ENCODE measurements around the gene THEMIS2.
A peak's percentile ranks its signal among the peaks of the same experiment; 100 is the strongest.
"Not testable (repeated sequence)": the region's sequence is repeated elsewhere in the genome, so short reads cannot be mapped to it uniquely, and the experiment has no call there.

Gene THEMIS2

DNA sequence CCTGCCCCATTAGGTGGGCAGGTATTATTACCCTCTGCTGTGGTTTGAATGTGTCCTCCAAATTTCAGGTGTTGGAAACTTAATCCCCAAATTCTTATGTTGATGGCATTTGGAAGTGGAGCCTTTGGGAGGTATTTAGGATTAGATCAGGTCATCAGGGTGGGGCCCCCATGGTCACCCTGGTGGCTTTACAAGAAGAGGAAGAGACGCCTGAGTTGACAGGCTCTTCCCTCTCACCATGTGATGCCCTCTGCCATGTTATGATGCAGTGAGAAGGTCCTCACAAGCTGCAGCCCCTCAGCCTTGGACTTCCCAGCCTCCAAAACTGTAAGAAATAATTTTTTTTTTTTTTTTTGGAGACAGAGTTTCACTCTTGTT lies 8.8 kb upstream of the THEMIS2 start:
- DNase-seq = no peak

DNA sequence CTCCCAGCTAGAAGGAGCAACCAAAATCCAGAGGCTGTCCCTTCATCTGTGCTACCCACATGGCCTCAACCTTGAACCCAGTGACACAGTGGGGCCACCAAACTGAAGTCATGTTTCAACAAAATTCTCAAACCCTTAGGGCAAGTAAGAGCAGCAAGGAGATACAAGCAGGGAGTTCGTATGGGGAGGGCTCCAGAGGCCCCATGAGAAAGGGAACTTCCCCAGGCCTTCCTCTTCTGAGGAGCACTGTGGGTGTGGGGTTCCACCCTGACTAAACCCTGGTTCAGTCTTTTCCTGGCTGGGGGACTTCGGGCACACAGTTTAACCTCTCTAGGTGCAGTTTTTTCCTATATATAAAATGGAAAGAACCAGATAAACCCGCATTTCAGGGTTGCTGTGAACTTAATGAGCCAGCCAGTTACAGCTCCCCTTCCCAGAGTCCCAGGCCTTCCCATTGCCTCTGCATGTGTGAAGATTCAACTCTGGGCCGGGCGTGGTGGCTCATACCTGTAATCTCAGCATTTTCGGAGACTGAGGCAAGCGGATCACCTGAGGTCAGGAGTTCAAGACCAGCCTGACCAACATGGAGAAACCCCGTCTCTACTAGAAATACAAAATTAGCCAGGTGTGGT lies 8.0 kb upstream of the THEMIS2 start:
- no peak for DNase-seq

DNA sequence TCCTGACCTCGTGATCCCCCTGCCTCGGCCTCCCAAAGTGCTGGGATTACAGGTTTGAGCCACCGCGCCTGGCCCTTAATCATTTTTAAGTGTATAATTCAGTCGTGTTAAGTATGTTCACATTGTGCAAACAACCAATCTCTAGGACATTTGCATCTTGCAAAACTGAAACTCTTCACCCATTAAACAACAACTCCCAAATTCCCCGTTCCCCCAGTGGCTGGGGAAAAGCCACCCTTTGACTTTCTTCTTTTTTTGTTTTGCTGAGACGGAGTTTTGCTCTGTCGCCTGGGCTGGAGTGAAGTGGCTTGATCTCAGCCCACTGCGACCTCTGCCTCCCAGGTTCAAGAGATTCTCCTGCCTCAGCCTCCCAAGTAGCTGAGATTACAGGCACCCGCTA lies 6.5 kb upstream of the THEMIS2 start:
- DNase-seq = no peak

GRCh38 chr1:27868556-27868931 lies 3.8 kb upstream of the THEMIS2 start:
- DNase-seq = no peak

- no peak for DNase-seq
These were observed 3.2 kb upstream of the THEMIS2 start for GRCh38 chr1:27868932-27869718.

- DNase-seq = no peak
These were observed 2.6 kb upstream of the THEMIS2 start for GRCh38 chr1:27869719-27870085.

- DNase-seq = not testable (repeated sequence)
These were observed 1.3 kb upstream of the THEMIS2 start for GRCh38 chr1:27871076-27871475.

DNA sequence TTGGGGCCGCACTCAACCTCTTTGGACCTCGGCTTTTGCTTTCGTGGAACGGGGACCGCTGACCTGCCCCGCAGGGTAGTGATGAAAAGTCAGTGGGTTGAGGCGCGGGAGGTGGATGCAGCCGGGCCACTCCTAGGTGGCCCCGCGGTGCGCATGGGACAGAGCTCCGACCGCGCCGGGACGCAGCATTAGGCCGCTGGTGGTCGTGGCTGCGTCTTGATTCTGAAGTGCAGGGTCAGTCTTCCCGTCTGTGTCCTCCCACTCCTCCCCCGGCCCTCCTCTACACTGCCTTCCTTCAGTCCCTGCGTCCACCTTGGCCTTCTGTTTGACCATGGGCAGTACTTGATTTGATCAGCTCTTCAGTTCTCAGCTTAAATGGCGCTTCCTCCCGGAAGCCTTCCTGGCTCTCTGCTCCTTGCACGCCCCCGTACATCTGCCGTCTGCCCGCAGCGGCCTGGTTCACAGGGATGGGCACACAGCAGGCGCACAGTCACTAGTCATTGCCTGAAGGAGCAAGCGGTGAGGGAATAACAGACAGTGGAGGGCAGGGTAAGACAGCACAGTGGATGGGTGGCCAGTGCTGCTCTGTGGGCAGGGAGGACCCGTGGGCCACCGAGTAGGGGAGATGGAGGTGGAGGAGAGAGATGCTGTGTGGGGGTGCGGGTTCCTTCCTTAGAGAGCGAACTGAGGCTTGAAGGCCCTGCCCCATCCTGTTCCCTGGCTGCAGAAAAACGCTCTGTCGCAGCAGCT lies 633 bp downstream of the THEMIS2 start:
- peak; percentile 30 for DNase-seq

DNA sequence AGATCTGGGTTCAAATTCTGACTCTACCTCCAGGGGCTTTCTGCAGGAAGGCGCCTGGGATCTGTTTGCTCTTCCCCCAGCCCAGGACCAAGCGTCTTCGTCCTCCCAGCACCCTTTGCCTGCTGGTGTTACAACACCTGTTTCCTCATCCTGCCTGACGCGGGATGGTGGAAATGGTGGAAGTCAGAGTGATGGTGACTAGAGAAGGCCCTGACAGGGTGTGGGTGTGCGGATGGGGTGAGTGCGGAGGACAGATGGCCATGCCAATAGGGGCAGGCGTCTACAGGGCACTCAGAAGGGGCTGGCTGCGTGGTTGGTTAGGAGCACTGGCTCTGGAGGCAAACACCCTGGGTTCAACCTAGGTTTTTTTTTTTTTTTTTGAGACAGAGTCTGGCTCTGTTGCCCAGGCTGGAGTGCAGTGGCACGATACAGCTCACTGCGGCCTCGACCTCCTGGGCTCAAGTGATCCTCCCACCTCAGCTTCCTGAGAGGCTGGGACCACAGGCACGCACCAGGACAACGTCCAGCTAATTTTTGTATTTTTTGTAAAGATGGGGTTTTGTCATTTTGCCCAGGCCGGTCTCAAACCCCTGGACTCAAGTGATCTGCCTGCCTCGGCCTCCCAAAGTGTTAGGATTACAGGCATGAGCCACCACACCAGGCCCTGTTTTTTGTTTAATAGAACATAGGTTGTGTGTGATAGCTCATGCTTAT lies 1.5 kb downstream of the THEMIS2 start:
- DNase-seq = no peak

DNA sequence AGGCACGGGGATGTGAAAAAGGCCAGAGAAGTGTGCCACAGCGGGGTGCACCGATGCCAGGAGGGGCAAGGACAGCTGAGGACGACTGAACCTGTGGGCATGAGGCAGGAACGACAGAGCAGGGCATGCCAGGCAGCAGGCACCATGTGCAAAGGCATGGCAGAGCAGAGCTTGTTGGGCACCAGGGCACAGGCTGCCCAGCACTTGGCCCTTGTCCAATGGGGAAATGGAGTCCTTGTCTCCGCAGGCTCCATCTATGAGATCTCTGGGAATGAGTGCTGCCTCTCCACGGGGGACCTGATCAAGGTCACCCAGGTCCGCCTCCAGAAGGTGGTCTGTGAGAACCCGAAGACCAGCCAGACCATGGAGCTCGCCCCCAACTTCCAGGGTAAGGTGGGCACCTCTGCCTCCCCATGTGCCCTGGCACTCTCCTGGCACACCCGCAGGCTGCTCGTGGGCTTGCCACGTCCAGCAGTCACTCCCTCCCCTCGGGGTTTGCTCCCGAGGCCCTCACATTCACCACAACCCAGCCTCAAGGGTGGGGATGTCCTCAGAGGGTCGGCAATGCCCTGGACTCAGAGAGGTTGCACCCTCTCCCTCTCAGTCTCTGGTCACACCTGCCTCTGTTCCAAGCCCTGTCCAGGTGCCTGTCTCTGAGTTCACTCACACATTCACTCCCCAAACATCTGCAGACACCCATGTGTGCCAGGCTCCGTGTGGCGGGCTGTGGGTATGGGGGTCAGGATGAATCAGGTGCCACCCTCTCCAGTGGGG lies 4.2 kb downstream of the THEMIS2 start:
- no peak for DNase-seq

DNA sequence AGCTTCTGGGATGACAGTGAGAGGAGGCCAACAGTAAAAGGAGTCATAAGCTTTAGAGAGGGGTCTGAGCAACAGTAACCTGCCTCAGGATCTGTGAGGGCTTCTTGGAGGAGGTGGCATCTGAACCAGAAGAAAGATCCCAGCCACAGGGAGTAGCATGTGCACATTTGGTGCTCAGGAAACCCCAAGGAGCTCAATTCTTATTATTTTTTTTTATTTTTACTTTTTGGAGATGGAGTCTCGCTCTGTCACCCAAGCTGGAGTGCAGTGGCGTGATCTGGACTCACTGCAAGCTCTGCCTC lies 4.7 kb downstream of the THEMIS2 start:
- DNase-seq = no peak

- DNase-seq = no peak
These were observed 5.7 kb downstream of the THEMIS2 start for GRCh38 chr1:27878039-27878438.

DNA sequence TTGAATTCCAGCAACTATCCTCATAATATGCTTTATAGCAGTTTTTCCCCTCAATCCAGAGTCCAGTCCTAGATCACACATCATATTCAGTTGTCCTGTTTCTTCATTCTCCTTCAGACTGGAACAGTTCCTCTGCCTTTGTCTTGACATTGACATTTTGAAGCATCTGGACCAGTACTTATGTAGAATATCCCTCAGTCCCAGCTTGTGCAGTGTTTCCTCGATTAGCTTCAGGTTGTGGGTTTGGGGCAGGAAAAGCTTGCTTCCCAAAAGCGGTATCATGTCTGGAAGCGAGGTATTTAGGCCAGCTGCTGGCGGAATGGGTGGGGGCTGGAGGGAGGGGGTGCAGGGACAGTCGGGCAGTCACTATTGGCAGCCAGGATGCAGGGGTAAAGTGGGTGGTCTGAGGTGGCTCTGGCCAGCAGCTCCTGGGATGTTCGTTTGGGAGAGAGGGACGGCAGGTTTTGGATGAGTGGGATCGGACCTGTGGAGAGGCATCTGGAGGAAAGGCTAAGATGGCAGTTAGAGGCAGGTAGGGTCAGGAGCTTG lies 6.5 kb downstream of the THEMIS2 start:
- DNase-seq = no peak

DNA sequence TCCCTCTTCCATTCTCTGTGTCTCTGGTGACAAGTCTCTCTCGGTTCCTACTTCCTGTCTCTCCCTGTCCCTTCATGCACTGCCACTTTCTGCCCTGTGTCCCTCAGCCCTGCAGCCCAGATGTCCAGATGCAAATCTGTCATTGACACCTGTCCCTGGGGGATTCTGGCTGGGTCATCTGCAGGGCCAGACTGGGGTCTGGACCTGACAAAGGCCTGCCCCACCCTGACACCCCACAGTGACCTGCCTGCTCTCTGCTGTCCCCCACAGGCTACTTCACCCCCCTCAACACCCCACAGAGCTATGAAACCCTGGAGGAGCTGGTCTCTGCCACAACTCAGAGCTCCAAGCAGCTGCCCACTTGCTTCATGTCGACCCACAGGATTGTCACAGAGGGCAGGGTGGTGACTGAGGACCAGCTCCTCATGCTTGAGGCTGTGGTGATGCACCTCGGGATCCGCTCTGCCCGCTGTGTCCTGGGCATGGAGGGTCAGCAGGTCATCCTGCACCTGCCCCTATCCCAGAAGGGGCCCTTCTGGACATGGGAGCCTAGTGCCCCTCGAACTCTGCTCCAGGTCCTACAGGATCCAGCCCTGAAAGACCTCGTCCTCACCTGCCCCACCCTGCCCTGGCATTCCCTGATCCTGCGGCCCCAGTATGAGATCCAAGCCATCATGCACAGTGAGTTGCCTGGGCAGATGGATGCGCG lies 7.2 kb downstream of the THEMIS2 start:
- no peak for DNase-seq

GRCh38 chr1:27882543-27882903 lies 10.2 kb downstream of the THEMIS2 start:
- DNase-seq = no peak

- DNase-seq = no peak
These were observed 11.2 kb downstream of the THEMIS2 start for GRCh38 chr1:27883536-27883935.

GRCh38 chr1:27884006-27884954 lies 11.9 kb downstream of the THEMIS2 start:
- DNase-seq = no peak

DNA sequence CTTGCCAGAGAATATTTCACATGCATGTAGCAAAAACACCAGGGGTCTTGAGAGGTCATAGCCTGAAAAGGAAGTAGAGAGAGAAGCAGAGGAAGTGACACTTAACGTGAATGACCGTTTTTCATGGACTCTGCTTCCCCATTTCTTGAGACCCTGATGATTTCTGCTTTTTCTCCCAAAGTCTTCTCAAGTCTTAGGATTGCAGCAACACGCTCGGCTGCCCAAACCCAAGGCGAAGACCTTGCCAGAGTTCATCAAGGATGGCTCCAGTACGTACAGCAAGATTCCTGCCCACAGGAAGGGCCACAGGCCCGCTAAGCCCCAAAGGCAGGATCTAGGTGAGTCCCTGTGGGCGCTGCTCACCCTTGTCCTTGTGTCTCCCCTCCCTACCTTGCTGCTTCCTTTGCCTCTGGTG lies 12.8 kb downstream of the THEMIS2 start:
- DNase-seq = no peak

DNA sequence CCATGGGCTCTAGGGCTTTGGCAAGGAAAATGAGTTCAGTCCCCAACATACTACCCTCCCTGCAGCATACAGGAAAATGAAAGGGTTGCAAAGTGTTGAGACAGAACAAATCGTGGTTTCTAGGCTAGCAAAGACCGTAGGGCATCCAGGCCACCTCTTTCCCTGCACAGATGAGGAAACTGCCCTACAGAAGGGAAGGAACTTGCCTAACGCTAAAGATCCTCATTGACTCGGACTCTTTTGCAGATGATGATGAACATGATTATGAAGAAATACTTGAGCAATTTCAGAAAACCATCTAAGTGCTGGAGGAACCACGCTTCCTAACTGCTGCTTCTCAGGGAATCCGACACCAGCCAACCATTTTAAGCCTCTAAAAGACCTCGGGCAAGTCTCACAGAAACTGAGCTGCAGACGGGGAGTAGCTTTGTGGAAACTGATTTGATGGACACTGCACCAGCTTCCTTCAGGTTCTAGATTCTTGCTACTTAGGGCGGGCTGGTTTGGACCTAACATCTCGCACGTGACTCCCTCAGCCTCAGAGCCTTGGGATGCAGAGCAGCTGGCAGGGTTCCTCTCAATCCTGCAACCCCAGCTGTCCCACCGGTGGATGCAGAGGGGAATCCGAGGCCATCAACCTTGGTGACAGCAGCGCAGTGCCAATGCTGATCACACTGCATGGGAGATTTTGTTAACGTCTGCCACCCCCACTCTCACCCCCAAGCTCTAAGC lies 13.4 kb downstream of the THEMIS2 start:
- DNase-seq = no peak

- DNase-seq = no peak
These were observed 14.0 kb downstream of the THEMIS2 start for GRCh38 chr1:27886353-27886679.

Data from HCEC 1CT (cell line).